BLaER1 treated with 17β-estradiol and CSF1 and Interleukin-3, amounts not matched to agents 10 nM and 100 nM (cell line): ENCODE data around the gene CLDN24.

Source experiments
- H3K27ac ChIP-seq, 11 experiments: shearing (Covaris generic); formaldehyde crosslinking; 2 replicates each; pipeline ENCODE4 v1.8.1; 2022
- H3K27me3 ChIP-seq, 11 experiments: shearing (Covaris generic); formaldehyde crosslinking; 2 replicates each; pipeline ENCODE4 v1.8.1; 2022
- H3K36me3 ChIP-seq, 11 experiments: shearing (Covaris generic); formaldehyde crosslinking; 2 replicates each; pipeline ENCODE4 v1.8.1; 2022
- H3K4me1 ChIP-seq, 10 experiments: shearing (Covaris generic); formaldehyde crosslinking; 2 replicates each; pipeline ENCODE4 v1.8.1; 2022
- H3K4me2 ChIP-seq, 11 experiments: shearing (Covaris generic); formaldehyde crosslinking; 2 replicates each; pipeline ENCODE4 v1.8.1; 2022
- H3K4me3 ChIP-seq, 10 experiments: shearing (Covaris generic); formaldehyde crosslinking; 2 replicates each; pipeline ENCODE4 v1.8.1; 2022
- H3K9ac ChIP-seq, 11 experiments: shearing (Covaris generic); formaldehyde crosslinking; 2 replicates each; pipeline ENCODE4 v1.8.1; 2022
- H3K9me3 ChIP-seq, 11 experiments: shearing (Covaris generic); formaldehyde crosslinking; replicated peaks in 1 of 11; 2 replicates each; pipeline ENCODE4 v1.8.1; 2022
- H4K20me1 ChIP-seq, 11 experiments: shearing (Covaris generic); formaldehyde crosslinking; 2 replicates each; pipeline ENCODE4 v1.8.1; 2022
- Cebpa-rat ChIP-seq, 11 experiments: shearing (Covaris generic); IDR thresholded peaks; 2 replicates each; pipeline ENCODE4 v1.8.1; 2022

Gene CLDN24

DNA sequence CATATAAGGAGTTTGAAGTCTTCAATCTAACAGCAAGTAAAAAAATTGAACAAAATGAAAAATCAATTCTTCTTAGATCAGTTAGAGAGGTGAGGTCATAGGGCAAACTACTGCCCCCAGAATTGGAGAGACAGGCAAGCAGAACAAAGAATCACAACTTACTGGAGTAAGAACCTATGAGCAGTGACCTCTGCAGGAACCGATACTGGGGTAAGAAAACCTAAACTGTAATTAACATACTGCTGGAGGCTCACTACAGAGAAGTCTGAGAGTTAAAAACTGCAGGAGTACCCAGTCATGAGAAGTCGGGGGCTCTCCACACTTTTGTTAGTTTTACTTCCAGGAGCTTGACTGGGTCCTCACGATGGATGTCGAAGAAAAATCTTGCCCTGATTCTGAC lies 18.2 kb downstream of the CLDN24 start:
- Histone ChIP-seq H3K27me3 (no peaks in the 10 kb centered on the region), H3K4me2 (no peak overlapping the region), H3K9ac (no peak overlapping the region), H3K9me3 (no peaks in the 10 kb centered on the region), H3K36me3 (peaks cover 0 to 7% (median 0%) of the 10 kb centered on the region in 11 experiments; a peak in 2 of 22 replicates), H3K4me3 (no peak overlapping the region), H4K20me1 (no peaks in the 10 kb centered on the region), H3K4me1 (peaks cover 0 to 10% (median 6%) of the 10 kb centered on the region in 10 experiments; a peak in 12 of 20 replicates), H3K27ac (no peak overlapping the region)
- TF ChIP-seq Cebpa-rat (IDR thresholded peaks at IDR 0.05): no peak

DNA sequence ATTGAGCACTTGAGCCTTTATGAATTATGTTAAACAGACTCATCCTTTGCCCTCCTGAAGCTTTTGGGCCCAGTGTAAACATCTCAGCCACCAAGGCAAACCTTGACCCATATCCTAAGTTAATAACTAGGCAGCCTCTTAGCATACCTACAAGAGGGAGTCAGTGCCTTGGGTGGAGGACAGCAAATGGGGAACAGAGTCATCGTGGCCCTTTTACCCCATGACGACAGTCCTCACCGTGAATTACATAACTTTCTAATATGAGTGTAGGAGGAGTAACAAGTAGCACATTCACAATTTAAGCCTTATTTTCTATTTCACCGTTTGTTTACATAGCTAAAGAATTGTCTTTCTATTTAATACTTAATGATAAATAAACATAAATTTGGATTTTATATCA lies 18.9 kb downstream of the CLDN24 start:
- H3K27me3 ChIP-seq: no peaks in the 10 kb centered on the region
- H3K27ac ChIP-seq: no peak overlapping the region
- TF ChIP-seq Cebpa-rat (IDR thresholded peaks at IDR 0.05): no peak
- peaks cover 0 to 7% (median 0%) of the 10 kb centered on the region in 11 experiments; a peak in 2 of 22 replicates for H3K36me3 ChIP-seq
- peaks cover 0 to 18% (median 12%) of the 10 kb centered on the region in 10 experiments; a peak in 12 of 20 replicates for H3K4me1 ChIP-seq
- no peaks in the 10 kb centered on the region for H4K20me1 ChIP-seq
- H3K9me3 ChIP-seq: no peaks in the 10 kb centered on the region
- H3K4me3 ChIP-seq: no peak overlapping the region
- H3K9ac ChIP-seq: no peak overlapping the region
- no peak overlapping the region for H3K4me2 ChIP-seq

DNA sequence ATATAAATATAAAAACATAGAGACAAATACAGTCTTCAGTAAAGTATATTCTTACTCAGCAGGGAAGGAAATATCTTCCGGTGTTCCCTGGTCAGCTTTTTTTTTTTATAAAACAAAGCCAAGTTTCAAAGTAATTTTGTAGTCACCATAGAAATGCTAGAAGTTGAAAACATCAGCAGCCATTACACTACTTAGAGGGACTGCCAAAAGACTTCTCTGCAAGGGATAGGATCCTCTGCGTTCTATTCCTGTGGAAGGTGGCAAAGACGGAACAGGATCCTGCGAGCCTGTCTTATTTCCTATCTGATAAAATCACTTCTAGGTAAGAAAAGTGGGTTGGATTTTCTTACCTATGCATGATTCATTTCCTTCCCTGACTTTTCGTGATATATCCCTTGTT lies 21.6 kb downstream of the CLDN24 start:
- peaks cover 0 to 4% (median 0%) of the 10 kb centered on the region in 11 experiments; a peak in 2 of 22 replicates for H3K9me3 ChIP-seq
- no peak overlapping the region for H3K4me2 ChIP-seq
- H3K4me3 ChIP-seq: no peak overlapping the region
- no peak for TF ChIP-seq Cebpa-rat (IDR thresholded peaks at IDR 0.05)
- no peak overlapping the region for H3K9ac ChIP-seq
- no peaks in the 10 kb centered on the region for H3K27me3 ChIP-seq
- peaks cover 0 to 19% (median 12%) of the 10 kb centered on the region in 10 experiments; a peak in 12 of 20 replicates for H3K4me1 ChIP-seq
- H3K36me3 ChIP-seq: peaks cover 0 to 16% (median 8%) of the 10 kb centered on the region in 11 experiments; a peak in 11 of 22 replicates
- H3K27ac ChIP-seq: no peak overlapping the region
- no peaks in the 10 kb centered on the region for H4K20me1 ChIP-seq

DNA sequence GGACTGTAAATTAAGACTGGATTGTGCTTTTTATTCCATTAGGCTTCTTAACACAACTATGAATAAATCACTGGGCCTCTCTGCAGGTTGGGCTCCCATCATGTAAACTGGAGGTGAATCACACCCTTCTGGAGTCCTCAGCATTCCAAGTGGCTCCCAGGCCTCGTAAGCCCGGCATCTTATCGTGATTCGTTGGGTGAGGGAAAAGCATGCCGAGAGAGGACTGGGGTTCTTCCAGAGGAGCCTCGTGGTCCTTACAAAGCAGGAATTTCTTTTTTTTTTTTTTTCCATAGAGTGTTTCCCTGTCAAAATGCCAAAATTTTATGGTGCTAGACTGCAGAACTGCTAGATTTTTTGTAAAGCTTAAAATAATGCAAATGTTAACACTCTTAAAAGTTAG lies 22.2 kb downstream of the CLDN24 start:
- no peaks in the 10 kb centered on the region for H4K20me1 ChIP-seq
- peak overlapping the region in 2 of 11 experiments; percentile 42 to 55; a peak in 2 of 22 replicates for H3K4me2 ChIP-seq
- no peak overlapping the region for H3K27ac ChIP-seq
- H3K4me3 ChIP-seq: no peak overlapping the region
- H3K9me3 ChIP-seq: peaks cover 0 to 4% (median 0%) of the 10 kb centered on the region in 11 experiments; a peak in 2 of 22 replicates
- H3K36me3 ChIP-seq: peaks cover 0 to 22% (median 11%) of the 10 kb centered on the region in 11 experiments; a peak in 13 of 22 replicates
- no peaks in the 10 kb centered on the region for H3K27me3 ChIP-seq
- TF ChIP-seq Cebpa-rat (IDR thresholded peaks at IDR 0.05): no peak
- H3K9ac ChIP-seq: no peak overlapping the region
- peaks cover 0 to 19% (median 12%) of the 10 kb centered on the region in 10 experiments; a peak in 12 of 20 replicates for H3K4me1 ChIP-seq

DNA sequence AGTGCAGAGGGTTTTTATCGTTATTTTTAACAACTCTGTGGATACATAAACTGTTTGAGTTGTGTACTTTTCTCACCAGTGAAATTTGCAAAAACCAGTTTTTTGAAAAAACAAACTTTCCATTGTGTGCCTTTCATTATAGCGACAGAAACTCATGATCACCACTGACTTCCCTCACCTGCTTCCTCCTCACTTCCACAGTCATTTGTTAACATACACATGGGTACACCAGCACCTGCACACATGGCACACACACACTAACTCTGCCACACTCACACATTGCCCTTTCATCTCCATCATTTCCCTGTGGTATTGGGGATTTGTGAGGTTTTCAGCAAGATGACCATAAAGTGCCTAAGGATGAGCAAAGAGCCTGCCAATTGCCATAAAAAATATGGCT lies 22.8 kb downstream of the CLDN24 start:
- Histone ChIP-seq H3K27me3 (no peaks in the 10 kb centered on the region), H3K4me2 (peak overlapping the region in 8 of 11 experiments; percentile 9 to 57 (median 42); a peak in 12 of 22 replicates), H3K4me3 (no peak overlapping the region), H3K4me1 (peaks cover 0 to 19% (median 12%) of the 10 kb centered on the region in 10 experiments; a peak in 12 of 20 replicates), H3K36me3 (peaks cover 0 to 27% (median 12%) of the 10 kb centered on the region in 11 experiments; a peak in 13 of 22 replicates), H3K9me3 (peaks cover 0 to 4% (median 0%) of the 10 kb centered on the region in 11 experiments; a peak in 2 of 22 replicates), H3K9ac (no peak overlapping the region), H3K27ac (no peak overlapping the region), H4K20me1 (no peaks in the 10 kb centered on the region)
- TF ChIP-seq Cebpa-rat (IDR thresholded peaks at IDR 0.05): no peak

DNA sequence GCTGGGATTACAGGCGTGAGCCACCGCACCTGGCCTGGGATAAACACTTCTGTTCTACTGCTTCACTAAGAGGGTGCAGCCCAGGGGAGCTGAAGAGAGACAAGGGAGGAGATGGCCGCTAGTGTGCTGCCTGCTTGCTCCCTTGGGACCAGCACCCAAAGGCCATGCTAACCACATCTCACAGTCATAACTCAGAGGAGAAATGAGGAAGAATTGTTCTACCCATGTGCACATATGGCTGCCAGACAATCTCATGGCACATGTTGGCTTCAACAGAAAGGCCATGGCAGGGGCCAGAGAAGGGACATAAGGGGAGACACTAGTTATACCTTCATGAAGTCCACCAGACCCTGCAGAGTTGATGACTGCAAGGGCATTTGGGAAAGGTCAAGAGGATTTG lies 24.6 kb downstream of the CLDN24 start:
- Histone ChIP-seq H3K27me3 (no peaks in the 10 kb centered on the region), H3K4me1 (peaks cover 0 to 19% (median 12%) of the 10 kb centered on the region in 10 experiments; a peak in 12 of 20 replicates), H3K9ac (no peak overlapping the region), H3K36me3 (peaks cover 0 to 26% (median 12%) of the 10 kb centered on the region in 11 experiments; a peak in 13 of 22 replicates), H3K9me3 (peaks cover 0 to 4% (median 0%) of the 10 kb centered on the region in 11 experiments; a peak in 2 of 22 replicates), H4K20me1 (no peaks in the 10 kb centered on the region), H3K27ac (no peak overlapping the region), H3K4me2 (0 out of 22 replicates have a peak overlapping the region, but pooled peaks of 1 of the 11 experiments have one; percentile 4), H3K4me3 (no peak overlapping the region)
- no peak for TF ChIP-seq Cebpa-rat (IDR thresholded peaks at IDR 0.05)

DNA sequence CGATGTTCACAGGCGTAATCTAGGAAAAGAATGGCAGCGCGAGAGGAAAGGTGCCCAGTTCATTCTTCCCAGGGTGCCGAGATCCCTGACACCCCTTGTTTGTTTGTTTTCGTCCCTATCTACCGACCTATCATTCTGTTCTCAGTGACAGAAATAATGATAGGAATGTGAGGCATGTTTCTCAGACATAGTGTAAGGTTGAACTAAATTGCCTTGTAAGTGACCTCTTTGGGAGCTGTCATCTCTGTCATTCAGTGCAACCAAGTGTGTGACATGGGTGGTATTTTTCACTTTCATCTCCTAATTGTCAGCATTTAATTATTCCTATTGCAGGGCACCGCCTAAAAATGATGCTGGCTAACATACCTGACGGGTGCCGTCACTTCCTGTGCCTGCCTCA lies 26.5 kb downstream of the CLDN24 start:
- no peak overlapping the region for H3K9ac ChIP-seq
- H3K4me3 ChIP-seq: no peak overlapping the region
- peaks cover 0 to 4% (median 0%) of the 10 kb centered on the region in 11 experiments; a peak in 2 of 22 replicates for H3K9me3 ChIP-seq
- H3K36me3 ChIP-seq: peaks cover 0 to 41% (median 17%) of the 10 kb centered on the region in 11 experiments; a peak in 14 of 22 replicates
- H3K27me3 ChIP-seq: no peaks in the 10 kb centered on the region
- H3K4me2 ChIP-seq: no peak overlapping the region
- H4K20me1 ChIP-seq: no peaks in the 10 kb centered on the region
- no peak for TF ChIP-seq Cebpa-rat (IDR thresholded peaks at IDR 0.05)
- H3K27ac ChIP-seq: no peak overlapping the region
- peaks cover 0 to 19% (median 12%) of the 10 kb centered on the region in 10 experiments; a peak in 12 of 20 replicates for H3K4me1 ChIP-seq

DNA sequence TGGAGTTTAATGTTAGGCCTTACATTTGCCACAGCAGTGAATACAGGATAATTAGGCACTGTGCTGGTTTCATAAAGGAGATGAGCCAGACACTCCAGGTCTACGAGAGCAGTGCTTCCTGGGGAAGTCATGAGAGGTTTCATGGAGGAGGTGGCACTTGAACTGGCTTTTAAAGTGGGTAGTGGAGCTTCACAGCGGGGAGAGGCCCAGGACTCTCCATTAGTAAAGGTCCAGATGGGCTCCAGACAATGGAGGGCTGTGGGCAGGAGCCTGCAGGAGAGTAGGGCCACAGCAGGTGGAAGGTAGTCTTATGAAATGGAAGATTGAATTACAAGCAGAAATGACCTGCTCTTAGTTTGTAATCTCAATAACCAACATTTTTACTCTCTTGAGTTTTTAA lies 31.2 kb downstream of the CLDN24 start:
- H3K9me3 ChIP-seq: peaks cover 0 to 15% (median 8%) of the 10 kb centered on the region in 11 experiments; a peak in 12 of 22 replicates
- no peaks in the 10 kb centered on the region for H3K4me1 ChIP-seq
- no peak overlapping the region for H3K27ac ChIP-seq
- no peaks in the 10 kb centered on the region for H3K27me3 ChIP-seq
- no peak overlapping the region for H3K9ac ChIP-seq
- H3K36me3 ChIP-seq: peaks cover 9 to 70% (median 36%) of the 10 kb centered on the region in 11 experiments
- TF ChIP-seq Cebpa-rat (IDR thresholded peaks at IDR 0.05): no peak
- H3K4me3 ChIP-seq: no peak overlapping the region
- H3K4me2 ChIP-seq: no peak overlapping the region
- no peaks in the 10 kb centered on the region for H4K20me1 ChIP-seq

DNA sequence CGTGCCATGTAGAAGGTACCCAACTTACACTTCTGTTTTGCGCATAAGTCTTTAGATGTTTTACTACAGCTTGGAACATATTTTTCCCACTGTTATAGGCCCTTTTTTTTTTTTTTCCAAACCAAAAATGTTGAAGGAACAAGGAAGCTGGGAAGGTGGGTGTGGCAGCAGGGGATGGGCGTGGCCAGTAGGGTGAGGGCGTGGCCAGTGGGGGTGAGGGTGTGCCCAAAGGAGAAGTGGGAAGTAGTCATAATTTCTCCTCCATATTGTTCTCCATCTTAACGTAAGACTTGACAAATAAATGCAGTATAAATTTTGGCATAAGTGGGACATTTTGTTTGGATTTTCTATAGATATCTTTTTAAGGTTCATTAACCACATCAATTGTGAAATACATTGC lies 32.5 kb downstream of the CLDN24 start:
- Histone ChIP-seq H3K4me1 (no peaks in the 10 kb centered on the region), H3K27me3 (no peaks in the 10 kb centered on the region), H3K9ac (no peak overlapping the region), H3K9me3 (peaks cover 0 to 15% (median 8%) of the 10 kb centered on the region in 11 experiments; a peak in 12 of 22 replicates), H3K4me3 (no peak overlapping the region), H4K20me1 (no peaks in the 10 kb centered on the region), H3K4me2 (no peak overlapping the region), H3K36me3 (peaks cover 12 to 70% (median 36%) of the 10 kb centered on the region in 11 experiments), H3K27ac (no peak overlapping the region)
- TF ChIP-seq Cebpa-rat (IDR thresholded peaks at IDR 0.05): no peak
